OCI-LY7 (cell line): ENCODE measurements around the gene BTG2.

Experiments used
- EZH2phosphoT487 ChIP-seq: fragments of 200-600 bp; sonication (generic); IDR thresholded peaks from 2 replicates; pipeline ENCODE4 v1.6.1; 2018; ENCODE audit warnings: low read depth, borderline replicate concordance, mild to moderate bottlenecking, mixed run types, antibody characterized with exemption, low read length, moderate library complexity, mixed read lengths
- TF ChIP-seq, protein P1 (sequence below): fragments of 200-600 bp; sonication (generic); conservative IDR thresholded peaks from 2 replicates; pipeline ENCODE4 v1.5.1; 2014; ENCODE audit warnings: mild to moderate bottlenecking, antibody characterized with exemption, low read length, moderate library complexity, mixed read lengths

DNA sequence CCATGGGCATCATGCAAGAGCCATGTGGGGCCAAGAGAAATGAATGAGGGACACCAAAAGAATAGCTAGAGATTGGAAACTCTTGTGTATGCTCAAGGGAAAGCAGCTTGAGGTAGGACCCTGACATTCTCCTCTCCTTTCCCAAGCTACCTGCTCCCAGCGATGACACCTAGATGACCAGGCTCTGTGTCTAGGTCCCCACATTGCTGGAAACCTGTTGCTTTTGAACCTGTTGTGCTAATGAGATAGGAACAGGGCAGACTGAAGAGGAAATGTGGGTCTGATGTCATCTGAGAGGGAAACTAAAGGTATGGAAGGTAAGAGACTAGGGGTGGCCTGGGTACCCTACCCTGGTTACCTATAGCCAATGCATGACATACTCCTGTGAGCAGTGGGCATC lies 43.8 kb downstream of the BTG2 start:
- TF ChIP-seq, protein P1, sequence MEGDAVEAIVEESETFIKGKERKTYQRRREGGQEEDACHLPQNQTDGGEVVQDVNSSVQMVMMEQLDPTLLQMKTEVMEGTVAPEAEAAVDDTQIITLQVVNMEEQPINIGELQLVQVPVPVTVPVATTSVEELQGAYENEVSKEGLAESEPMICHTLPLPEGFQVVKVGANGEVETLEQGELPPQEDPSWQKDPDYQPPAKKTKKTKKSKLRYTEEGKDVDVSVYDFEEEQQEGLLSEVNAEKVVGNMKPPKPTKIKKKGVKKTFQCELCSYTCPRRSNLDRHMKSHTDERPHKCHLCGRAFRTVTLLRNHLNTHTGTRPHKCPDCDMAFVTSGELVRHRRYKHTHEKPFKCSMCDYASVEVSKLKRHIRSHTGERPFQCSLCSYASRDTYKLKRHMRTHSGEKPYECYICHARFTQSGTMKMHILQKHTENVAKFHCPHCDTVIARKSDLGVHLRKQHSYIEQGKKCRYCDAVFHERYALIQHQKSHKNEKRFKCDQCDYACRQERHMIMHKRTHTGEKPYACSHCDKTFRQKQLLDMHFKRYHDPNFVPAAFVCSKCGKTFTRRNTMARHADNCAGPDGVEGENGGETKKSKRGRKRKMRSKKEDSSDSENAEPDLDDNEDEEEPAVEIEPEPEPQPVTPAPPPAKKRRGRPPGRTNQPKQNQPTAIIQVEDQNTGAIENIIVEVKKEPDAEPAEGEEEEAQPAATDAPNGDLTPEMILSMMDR, result no peak
- no peak for TF ChIP-seq EZH2phosphoT487
